Vagina (tissue), 2 donors: ENCODE measurements around the gene ECE1. TPM values are rescaled to one million over a fixed set of nuclear protein-coding genes. Genes with fewer than 3 reads are reported as not detected.

Experiments used
- DNase-seq, 2 donors: peaks; one replicate each; pipeline ENCODE4 v3.0.0-alpha.2; 2017; ENCODE audit errors: extremely low spot score in 2 of 2
- H3K27ac ChIP-seq: fragments of 200-600 bp; sonication (generic); one replicate; pipeline ENCODE4 v1.5.1; 2019
- H3K27me3 ChIP-seq: fragments of 200-600 bp; sonication (generic); one replicate; pipeline ENCODE4 v1.5.1; 2019
- H3K36me3 ChIP-seq, 2 donors: fragments of 200-600 bp; sonication (generic); one replicate each; pipeline ENCODE4 v1.5.1; 2017 to 2019
- H3K4me1 ChIP-seq: fragments of 200-600 bp; sonication (generic); one replicate; pipeline ENCODE4 v1.5.1; 2019
- H3K4me3 ChIP-seq, 2 donors: fragments of 200-600 bp; sonication (generic); 1 replicate in 1 of 2; 2 replicates in 1 of 2; pipeline ENCODE4 v1.5.1; 2016 to 2019
- H3K9me3 ChIP-seq: fragments of 200-600 bp; sonication (generic); one replicate; pipeline ENCODE4 v1.5.1; 2019
- POLR2A ChIP-seq, 2 donors: fragments of 450-650 bp; IDR thresholded peaks; one replicate each; pipeline ENCODE4 v1.6.1; 2017; ENCODE audit warnings: antibody characterized with exemption in 2 of 2, mild to moderate bottlenecking in 2 of 2, moderate library complexity in 2 of 2
- POLR2AphosphoS5 ChIP-seq, 2 donors: sonication (generic); formaldehyde crosslinking; IDR thresholded peaks; one replicate each; pipeline ENCODE4 v1.9.0; 2017; ENCODE audit warnings: antibody characterized with exemption in 2 of 2, mild to moderate bottlenecking in 2 of 2, low read depth in 1 of 2; ENCODE audit not compliant: insufficient read depth in 1 of 2
- intact Hi-C: fragments of 100-400 bp; cut with DNase I; formaldehyde crosslinking; loops from one replicate; pipeline ENCODE4 v1.15.1; 2023
- total RNA-seq: library from RNA; depleted of rRNA; stranded (reverse); fragments of >200 nt; gene quantifications from one replicate; pipeline ENCODE4 v1.2.3, GENCODE V29; 2016
- TF ChIP-seq, protein P1 (sequence below), 3 experiments: fragments of 450-650 bp in 2 of 3; fragments of 200-600 bp in 1 of 3; sonication (generic) in 1 of 3; IDR thresholded peaks; one replicate each; pipeline ENCODE4 v1.5.1; 2017 to 2019; ENCODE audit warnings: antibody characterized with exemption in 3 of 3, mild to moderate bottlenecking in 2 of 3, moderate library complexity in 2 of 3

The ECE1 gene
- total RNA-seq, 1 donor from 2014 or later: 93.8 TPM

DNA sequence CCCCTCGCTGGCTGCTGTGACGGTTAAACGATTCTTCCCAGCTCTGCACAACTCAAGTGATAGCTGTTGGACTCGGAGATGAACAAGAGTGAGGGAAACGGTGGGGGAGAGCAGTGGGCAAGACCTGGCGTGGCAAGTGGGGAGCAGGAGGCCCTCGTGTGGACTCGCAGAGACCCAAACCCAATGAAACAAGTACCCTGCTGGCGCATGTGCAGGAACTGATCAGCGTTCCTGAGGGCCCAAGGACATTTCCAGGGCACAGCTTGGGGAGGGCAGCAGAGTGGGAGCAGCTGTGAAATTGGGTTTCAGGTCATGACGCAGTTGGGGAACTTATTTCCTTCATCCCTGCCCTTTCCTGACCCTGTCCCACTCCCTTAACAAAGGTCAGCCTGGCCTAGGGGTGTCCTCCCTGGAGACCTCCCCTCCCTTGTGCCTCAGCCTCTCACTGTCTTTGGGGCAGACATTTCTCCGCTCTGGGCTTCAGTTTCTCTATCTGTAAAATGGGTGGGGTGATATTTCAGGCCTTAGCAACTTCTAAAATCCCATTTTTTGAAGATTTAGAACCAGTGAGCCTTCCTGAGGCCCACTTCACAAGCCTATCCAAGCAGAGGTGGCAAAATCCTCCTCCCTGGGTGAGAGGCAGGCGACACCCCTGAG lies 27.9 kb upstream of the ECE1 start:
- intact Hi-C loops: no loop called here
- Histone ChIP-seq H3K27me3 (no peaks in the 10 kb centered on the region), H3K4me3 (no peak overlapping the region), H3K27ac (peak overlapping the region; percentile 86), H3K4me1 (peaks cover 99% of the 10 kb centered on the region), H3K36me3 (no peaks in the 10 kb centered on the region), H3K9me3 (no peaks in the 10 kb centered on the region)
- TF ChIP-seq, protein P1, sequence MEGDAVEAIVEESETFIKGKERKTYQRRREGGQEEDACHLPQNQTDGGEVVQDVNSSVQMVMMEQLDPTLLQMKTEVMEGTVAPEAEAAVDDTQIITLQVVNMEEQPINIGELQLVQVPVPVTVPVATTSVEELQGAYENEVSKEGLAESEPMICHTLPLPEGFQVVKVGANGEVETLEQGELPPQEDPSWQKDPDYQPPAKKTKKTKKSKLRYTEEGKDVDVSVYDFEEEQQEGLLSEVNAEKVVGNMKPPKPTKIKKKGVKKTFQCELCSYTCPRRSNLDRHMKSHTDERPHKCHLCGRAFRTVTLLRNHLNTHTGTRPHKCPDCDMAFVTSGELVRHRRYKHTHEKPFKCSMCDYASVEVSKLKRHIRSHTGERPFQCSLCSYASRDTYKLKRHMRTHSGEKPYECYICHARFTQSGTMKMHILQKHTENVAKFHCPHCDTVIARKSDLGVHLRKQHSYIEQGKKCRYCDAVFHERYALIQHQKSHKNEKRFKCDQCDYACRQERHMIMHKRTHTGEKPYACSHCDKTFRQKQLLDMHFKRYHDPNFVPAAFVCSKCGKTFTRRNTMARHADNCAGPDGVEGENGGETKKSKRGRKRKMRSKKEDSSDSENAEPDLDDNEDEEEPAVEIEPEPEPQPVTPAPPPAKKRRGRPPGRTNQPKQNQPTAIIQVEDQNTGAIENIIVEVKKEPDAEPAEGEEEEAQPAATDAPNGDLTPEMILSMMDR (IDR thresholded peaks at IDR 0.05): no peak
- TF ChIP-seq POLR2A (IDR thresholded peaks at IDR 0.05) (no peak), POLR2AphosphoS5 (IDR thresholded peaks at IDR 0.05; ENCODE audit: insufficient read depth in 1 of 2, low read depth in 1 of 2) (no peak)
- DNase-seq: no peak

DNA sequence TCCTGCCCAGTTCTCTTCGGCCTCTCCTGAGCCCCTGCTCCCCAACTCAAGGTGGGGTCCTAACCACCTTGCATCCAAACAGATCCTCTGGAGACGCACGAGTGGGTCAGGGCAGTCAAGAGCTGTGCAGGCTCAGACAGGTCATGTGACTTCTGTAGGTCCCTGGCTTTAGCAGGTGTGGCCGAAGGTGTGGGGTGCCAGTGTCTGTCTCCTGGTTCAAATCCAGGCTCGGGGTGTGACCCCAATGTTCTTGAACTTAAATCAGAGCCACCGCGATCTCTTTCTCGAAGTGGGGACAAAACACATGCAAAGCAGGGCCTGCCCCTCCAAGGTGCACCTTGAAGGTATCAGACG lies 27.4 kb upstream of the ECE1 start:
- peak in 1 of 2 donors; percentile 72 for TF ChIP-seq POLR2AphosphoS5 (IDR thresholded peaks at IDR 0.05; ENCODE audit: insufficient read depth in 1 of 2, low read depth in 1 of 2)
- TF ChIP-seq, protein P1 (IDR thresholded peaks at IDR 0.05): no peak
- intact Hi-C loops: loop anchor here (2.0 kb wide), 1 partner anchor 21 kb away; no protein-coding TSS in a partner anchor
- Histone ChIP-seq H3K4me3 (no peak overlapping the region), H3K27me3 (no peaks in the 10 kb centered on the region), H3K9me3 (no peaks in the 10 kb centered on the region), H3K27ac (peak overlapping the region; percentile 86), H3K4me1 (peaks cover 99% of the 10 kb centered on the region), H3K36me3 (no peaks in the 10 kb centered on the region)
- DNase-seq: no peak

GRCh38 chr1:21317035-21317689 lies 26.9 kb upstream of the ECE1 start:
- TF ChIP-seq POLR2AphosphoS5 (IDR thresholded peaks at IDR 0.05; ENCODE audit: insufficient read depth in 1 of 2, low read depth in 1 of 2) (peak; percentile 84 to 96), POLR2A (IDR thresholded peaks at IDR 0.05) (no peak)
- no peak overlapping the region for H3K4me3 ChIP-seq
- H3K27ac ChIP-seq: peak overlapping the region; percentile 86
- no peaks in the 10 kb centered on the region for H3K9me3 ChIP-seq
- no peaks in the 10 kb centered on the region for H3K36me3 ChIP-seq
- intact Hi-C loops: loop anchor here (2.0 kb wide), 1 partner anchor 22 kb away; no protein-coding TSS in a partner anchor
- no peaks in the 10 kb centered on the region for H3K27me3 ChIP-seq
- peaks cover 99% of the 10 kb centered on the region for H3K4me1 ChIP-seq
- peak in 1 of 2 donors; percentile 95 for DNase-seq

- intact Hi-C loops: no loop called here
- H3K36me3 ChIP-seq: no peaks in the 10 kb centered on the region
- H3K4me1 ChIP-seq: peaks cover 99% of the 10 kb centered on the region
- H3K27me3 ChIP-seq: no peaks in the 10 kb centered on the region
- TF ChIP-seq POLR2A (IDR thresholded peaks at IDR 0.05) (no peak), POLR2AphosphoS5 (IDR thresholded peaks at IDR 0.05; ENCODE audit: insufficient read depth in 1 of 2, low read depth in 1 of 2) (no peak)
- TF ChIP-seq, protein P1 (IDR thresholded peaks at IDR 0.05): no peak
- no peak for DNase-seq
- H3K4me3 ChIP-seq: no peak overlapping the region
- peak overlapping the region; percentile 86 for H3K27ac ChIP-seq
- no peaks in the 10 kb centered on the region for H3K9me3 ChIP-seq
These were observed 24.6 kb upstream of the ECE1 start for GRCh38 chr1:21314743-21315396.

GRCh38 chr1:21313886-21314721 lies 23.8 kb upstream of the ECE1 start:
- H3K4me3 ChIP-seq: no peak overlapping the region

More at GRCh38 chr1:21313886-21314721, 23.8 kb upstream of the ECE1 start:
- H3K9me3 ChIP-seq: no peaks in the 10 kb centered on the region
- intact Hi-C loops: no loop called here
- no peaks in the 10 kb centered on the region for H3K27me3 ChIP-seq
- TF ChIP-seq POLR2A (IDR thresholded peaks at IDR 0.05): no peak
- peak; percentile 64 to 79 for TF ChIP-seq POLR2AphosphoS5 (IDR thresholded peaks at IDR 0.05; ENCODE audit: insufficient read depth in 1 of 2, low read depth in 1 of 2)
- TF ChIP-seq, protein P1 (IDR thresholded peaks at IDR 0.05): no peak
- H3K27ac ChIP-seq: peak overlapping the region; percentile 86
- no peaks in the 10 kb centered on the region for H3K36me3 ChIP-seq
- no peak for DNase-seq
- H3K4me1 ChIP-seq: peaks cover 99% of the 10 kb centered on the region
